PC-9 (cell line): ENCODE measurements around the gene F2RL3. TPM values are rescaled to one million over a fixed set of nuclear protein-coding genes. Genes with fewer than 3 reads are reported as not detected.

Source experiments
- BruUV-seq: library from RNA; stranded (reverse); fragments of 400-500 nt; replicated peaks from 2 replicates; lab custom pipeline; 2021; lab: Mats Ljungman, UMichigan
- CTCF ChIA-PET: fragments of 300-600 bp; sonication (Branson Sonifier 250); formaldehyde crosslinking; loops from one replicate; lab custom pipeline; 2022; ENCODE audit warnings: antibody characterized with exemption; lab: Charles Lee
- POLR2A ChIA-PET: fragments of 300-600 bp; sonication (Branson Sonifier 250); formaldehyde crosslinking; loops from one replicate; lab custom pipeline; 2022; ENCODE audit warnings: antibody characterized with exemption; ENCODE audit not compliant: unreplicated experiment; lab: Charles Lee
- DNase-seq, 2 experiments: peaks; one replicate each; pipeline versions ENCODE4 v3.0.0 to v3.0.0-alpha.2; 2015 to 2022; ENCODE audit warnings: mixed read lengths in 1 of 2
- H2AFZ ChIP-seq: fragments of 200-600 bp; sonication (generic); 2 replicates; pipeline ENCODE4 v1.8.1; 2017; ENCODE audit warnings: antibody characterized with exemption
- H3F3A ChIP-seq: fragments of 200-600 bp; sonication (generic); 2 replicates; pipeline ENCODE4 v1.8.1; 2017; ENCODE audit warnings: antibody characterized with exemption, mild to moderate bottlenecking, low read depth; ENCODE audit not compliant: insufficient read depth
- H3K27ac ChIP-seq: fragments of 200-600 bp; sonication (generic); 2 replicates; pipeline ENCODE4 v1.6.1; 2016; ENCODE audit warnings: mixed run types
- H3K27me3 ChIP-seq: fragments of 200-600 bp; sonication (generic); 2 replicates; pipeline ENCODE4 v1.6.1; 2016; ENCODE audit warnings: low read depth, mixed run types; ENCODE audit not compliant: insufficient read depth
- H3K36me3 ChIP-seq: fragments of 200-600 bp; sonication (generic); 2 replicates; pipeline ENCODE4 v1.6.1; 2016; ENCODE audit warnings: low read depth, mixed run types
- H3K4me1 ChIP-seq: fragments of 200-600 bp; sonication (generic); replicated peaks from 2 replicates; pipeline ENCODE4 v1.6.1; 2016; ENCODE audit warnings: mixed run types; ENCODE audit not compliant: insufficient read depth
- H3K4me2 ChIP-seq: fragments of 200-600 bp; sonication (generic); 2 replicates; pipeline ENCODE4 v1.6.1; 2017; ENCODE audit warnings: mixed run types
- H3K4me3 ChIP-seq: fragments of 200-600 bp; sonication (generic); 2 replicates; pipeline ENCODE4 v1.6.1; 2016; ENCODE audit warnings: mixed run types
- H3K79me2 ChIP-seq: fragments of 200-600 bp; sonication (generic); 2 replicates; pipeline ENCODE4 v1.6.1; 2017; ENCODE audit warnings: low read depth, mixed run types
- H3K9me2 ChIP-seq: fragments of 200-600 bp; sonication (generic); 2 replicates; pipeline ENCODE4 v1.8.1; 2017; ENCODE audit warnings: mild to moderate bottlenecking; ENCODE audit not compliant: insufficient read depth
- H3K9me3 ChIP-seq: fragments of 200-600 bp; sonication (generic); 2 replicates; pipeline ENCODE4 v1.8.1; 2016; ENCODE audit warnings: low read depth; ENCODE audit not compliant: insufficient read depth
- H4K20me1 ChIP-seq: fragments of 200-600 bp; sonication (generic); 2 replicates; pipeline ENCODE4 v1.8.1; 2017; ENCODE audit not compliant: insufficient read depth
- CTCF ChIP-seq: fragments of 200-600 bp; sonication (generic); conservative IDR thresholded peaks from 2 replicates; pipeline ENCODE4 v1.6.1; 2017; ENCODE audit warnings: mixed run types, antibody characterized with exemption, mild to moderate bottlenecking, moderate library complexity
- EZH2 ChIP-seq: fragments of 200-600 bp; sonication (generic); IDR thresholded peaks from 2 replicates; pipeline ENCODE4 v1.8.0; 2017; ENCODE audit warnings: antibody characterized with exemption, low read depth
- intact Hi-C: fragments of 100-400 bp; cut with micrococcal nuclease; formaldehyde crosslinking; loops from one replicate; pipeline ENCODE4 v1.10.0; 2022; ENCODE audit not compliant: unreplicated experiment
- total RNA-seq: library from RNA; stranded (reverse); gene quantifications from 2 replicates; pipeline ENCODE4 v1.2.3, GENCODE V29; 2021

F2RL3 gene
- total RNA-seq, 1 experiment from 2014 or later, result not detected

DNA sequence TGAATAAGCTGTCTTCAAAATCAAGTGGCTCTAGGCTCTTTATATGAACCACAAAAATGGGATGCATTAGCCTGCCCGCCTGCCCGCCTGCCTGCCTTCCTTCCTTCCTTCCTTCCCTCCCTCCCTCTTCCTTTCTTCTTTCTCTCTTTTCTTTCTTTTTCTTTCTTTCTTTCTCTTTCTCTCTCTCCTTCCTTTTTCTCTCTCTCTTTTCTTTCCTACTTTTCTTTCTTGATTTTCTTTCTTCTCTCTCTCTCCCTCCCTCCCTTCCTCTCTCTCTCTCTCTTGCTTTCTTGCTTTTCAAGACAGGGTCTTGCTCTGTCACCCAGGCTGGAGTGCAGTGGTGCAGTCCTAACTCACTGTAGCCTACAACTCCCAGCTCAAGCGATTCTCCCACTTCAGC lies 26.9 kb downstream of the F2RL3 start:
- ChIA-PET CTCF (no interaction called here), POLR2A (no interaction called here)
- no peaks in the 10 kb centered on the region for H3K27me3 ChIP-seq
- H3K4me3 ChIP-seq, result no peak overlapping the region
- H3F3A ChIP-seq, result peaks cover 12% of the 10 kb centered on the region
- intact Hi-C loops, result no loop called here
- H2AFZ ChIP-seq, result no peak overlapping the region
- no peaks in the 10 kb centered on the region for H4K20me1 ChIP-seq
- no peaks in the 10 kb centered on the region for H3K36me3 ChIP-seq
- H3K4me2 ChIP-seq, result no peak overlapping the region
- no peak overlapping the region for H3K27ac ChIP-seq
- no peaks in the 10 kb centered on the region for H3K79me2 ChIP-seq
- TF ChIP-seq CTCF (no peak), EZH2 (no peak)
- no peak for DNase-seq
- peaks cover 19% of the 10 kb centered on the region for H3K9me3 ChIP-seq
- H3K9me2 ChIP-seq, result no peaks in the 10 kb centered on the region
- H3K4me1 ChIP-seq, result peaks cover 8% of the 10 kb centered on the region
- no TSS peak for BruUV-seq

DNA sequence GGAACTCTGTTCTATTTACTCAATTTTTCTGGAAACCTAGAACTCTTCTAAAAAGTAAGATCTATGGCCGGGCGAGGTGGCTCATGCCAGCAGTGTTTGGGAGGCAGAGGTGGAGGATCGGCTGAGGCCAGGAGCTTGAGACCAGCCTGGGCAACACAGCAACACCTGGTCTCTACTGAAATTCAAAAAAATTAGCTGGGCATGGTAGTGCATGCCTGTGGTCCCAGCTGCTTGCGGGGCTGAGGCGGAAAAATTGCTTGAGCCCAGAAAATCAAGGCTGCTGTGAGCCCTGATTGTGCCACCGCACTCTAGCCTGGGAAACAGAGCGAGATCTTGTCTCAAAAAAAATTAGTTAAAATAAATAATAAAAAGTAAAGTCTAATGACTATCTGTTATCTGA lies 28.6 kb downstream of the F2RL3 start:
- Histone ChIP-seq H3K27me3 (no peaks in the 10 kb centered on the region), H4K20me1 (no peaks in the 10 kb centered on the region), H3K9me2 (no peaks in the 10 kb centered on the region), H3K79me2 (no peaks in the 10 kb centered on the region), H3K4me1 (peaks cover 24% of the 10 kb centered on the region), H3K4me2 (no peak overlapping the region), H3F3A (peaks cover 28% of the 10 kb centered on the region), H3K4me3 (no peak overlapping the region), H3K27ac (no peak overlapping the region), H3K9me3 (peaks cover 15% of the 10 kb centered on the region), H3K36me3 (no peaks in the 10 kb centered on the region), H2AFZ (no peak overlapping the region)
- BruUV-seq, result no TSS peak
- intact Hi-C loops, result no loop called here
- no peak for TF ChIP-seq EZH2
- TF ChIP-seq CTCF, result no peak
- CTCF ChIA-PET, result no interaction called here
- no peak for DNase-seq
- POLR2A ChIA-PET, result no interaction called here

- CTCF ChIA-PET, result no interaction called here
- H3K4me2 ChIP-seq, result no peak overlapping the region
- no peak for DNase-seq
- TF ChIP-seq CTCF, result no peak
- TF ChIP-seq EZH2, result no peak
- no peaks in the 10 kb centered on the region for H4K20me1 ChIP-seq
- POLR2A ChIA-PET, result no interaction called here
- intact Hi-C loops, result no loop called here
- peaks cover 26% of the 10 kb centered on the region for H3K4me1 ChIP-seq
- no TSS peak for BruUV-seq
- H3F3A ChIP-seq, result peaks cover 35% of the 10 kb centered on the region
- no peaks in the 10 kb centered on the region for H3K36me3 ChIP-seq
- H3K4me3 ChIP-seq, result no peak overlapping the region
- no peaks in the 10 kb centered on the region for H3K9me3 ChIP-seq
- no peak overlapping the region for H3K27ac ChIP-seq
- no peak overlapping the region for H2AFZ ChIP-seq
- no peaks in the 10 kb centered on the region for H3K9me2 ChIP-seq
- no peaks in the 10 kb centered on the region for H3K27me3 ChIP-seq
- no peaks in the 10 kb centered on the region for H3K79me2 ChIP-seq
Measured at GRCh38 chr19:16919496-16919895, 30.7 kb downstream of the F2RL3 start.
